HCT116 (cell line): ENCODE results near the gene ATF6B.

Source experiments
- EZH2 ChIP-seq: fragments of 200-600 bp; sonication (generic); IDR thresholded peaks from 2 replicates; pipeline ENCODE4 v1.6.1; 2017; ENCODE audit warnings: antibody characterized with exemption, mixed run types
- POLR2A ChIP-seq: IDR thresholded peaks from 2 replicates; pipeline ENCODE4 v1.7.0; 2011; ENCODE audit warnings: borderline replicate concordance; ENCODE audit not compliant: insufficient read depth, insufficient read length; ENCODE audit errors: extremely low read depth
- SIN3A ChIP-seq: IDR thresholded peaks from 2 replicates; pipeline ENCODE4 v1.6.1; 2012; ENCODE audit warnings: low read depth
- ZNF274 ChIP-seq: fragments of 200-500 bp; sonication (Bioruptor generic); IDR thresholded peaks from 2 replicates; pipeline ENCODE4 v1.6.1; 2014; ENCODE audit warnings: mild to moderate bottlenecking, low read depth, low read length, inconsistent platforms

DNA sequence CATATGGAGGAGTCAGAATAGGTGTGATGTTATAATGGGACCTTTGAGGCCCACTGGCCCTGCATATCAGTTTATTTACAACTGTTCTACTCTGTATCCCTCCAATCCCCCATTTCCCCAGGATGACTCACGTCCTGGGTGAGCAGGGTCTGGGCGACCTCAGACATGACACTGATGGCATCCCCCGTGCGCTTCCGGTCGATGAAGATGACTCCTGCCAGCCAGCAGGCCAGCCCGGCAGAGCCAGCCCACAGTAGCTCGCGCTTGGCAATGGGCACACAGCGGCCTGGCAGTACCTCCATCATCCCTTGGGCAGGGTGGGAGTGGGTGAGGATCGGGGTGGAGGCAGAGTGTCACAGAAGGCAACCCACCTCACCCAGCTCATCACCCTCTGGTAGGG lies 42.2 kb upstream of the ATF6B start:
- TF ChIP-seq ZNF274 (no peak), SIN3A (no peak), POLR2A (no peak), EZH2 (no peak)
